ENCODE results near the gene BLOC1S2.

DNA sequence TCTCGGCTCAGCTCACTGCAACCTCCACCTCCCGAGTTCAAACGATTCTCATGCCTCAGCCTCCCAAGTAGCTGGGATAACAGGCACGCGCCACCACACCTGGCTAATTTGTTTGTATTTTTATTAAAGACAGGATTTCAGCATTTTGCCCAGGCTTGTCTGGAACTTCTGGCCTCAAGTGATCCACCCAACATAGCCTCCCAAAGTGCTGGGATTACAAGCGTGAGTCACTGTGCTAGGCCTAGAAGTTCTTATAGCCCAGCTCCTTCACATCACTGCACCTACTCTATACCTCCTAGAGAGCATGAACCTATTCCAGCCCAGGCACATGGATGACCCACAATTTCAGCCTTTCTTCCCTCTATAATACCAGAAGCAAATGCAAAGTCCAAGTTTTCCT is 1.3 kb upstream of the BLOC1S2 start:
- TF ChIP-seq EZH2phosphoT487 (IDR thresholded peaks at IDR 0.05; ENCODE audit: insufficient read depth, low read depth) (no peak), EZH2 (IDR thresholded peaks at IDR 0.05; ENCODE audit: insufficient read depth, poor library complexity, severe bottlenecking) (no peak)

Measured in GM23248 (cell line).